Endometrial microvascular endothelial cells (primary cell): Measurements from ENCODE around the gene ADK. TPM values are rescaled to one million over a fixed set of nuclear protein-coding genes. Genes with fewer than 3 reads are reported as not detected.
"Not testable (repeated sequence)": the region's sequence is repeated elsewhere in the genome, so short reads cannot be mapped to it uniquely, and the experiment has no call there.

Experiments
- in situ Hi-C: cut with HindIII; loops from 2 replicates; pipeline ENCODE4 v1.10.0; 2017; ENCODE audit warnings: low sequenced_read_pairs, low pct_unique_long_range_greater_than_20kb; ENCODE audit errors: inconsistent ontology term
- total RNA-seq: library from RNA; depleted of rRNA; stranded (reverse); fragments of >200 nt; gene quantifications from one replicate; pipeline ENCODE4 v1.2.3, GENCODE V29; 2015; ENCODE audit errors: inconsistent ontology term

ADK gene
- total RNA-seq, 1 donor from 2014 or later: 67.6 TPM

DNA sequence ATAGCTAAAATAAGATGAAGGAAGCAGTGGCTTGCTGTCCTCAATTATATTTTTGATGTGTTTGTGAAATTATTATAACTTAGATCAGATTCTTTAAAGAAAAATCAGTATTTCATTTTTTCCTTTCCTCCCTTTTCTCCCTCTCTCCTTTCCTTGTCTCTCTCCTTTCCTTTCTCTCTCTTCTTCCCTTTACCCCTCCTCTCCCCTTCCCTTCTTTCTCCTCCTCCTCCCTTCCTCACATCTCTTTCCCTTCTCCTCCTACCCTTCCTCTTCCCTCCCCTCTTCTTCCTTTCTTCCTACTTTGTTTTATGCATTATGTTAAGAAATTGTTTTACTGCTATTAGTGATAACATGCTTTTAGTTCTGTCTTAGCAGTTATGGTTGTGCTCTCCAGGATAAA, 171.5 kb downstream of the ADK start:
- in situ Hi-C loops: no loop called here

DNA sequence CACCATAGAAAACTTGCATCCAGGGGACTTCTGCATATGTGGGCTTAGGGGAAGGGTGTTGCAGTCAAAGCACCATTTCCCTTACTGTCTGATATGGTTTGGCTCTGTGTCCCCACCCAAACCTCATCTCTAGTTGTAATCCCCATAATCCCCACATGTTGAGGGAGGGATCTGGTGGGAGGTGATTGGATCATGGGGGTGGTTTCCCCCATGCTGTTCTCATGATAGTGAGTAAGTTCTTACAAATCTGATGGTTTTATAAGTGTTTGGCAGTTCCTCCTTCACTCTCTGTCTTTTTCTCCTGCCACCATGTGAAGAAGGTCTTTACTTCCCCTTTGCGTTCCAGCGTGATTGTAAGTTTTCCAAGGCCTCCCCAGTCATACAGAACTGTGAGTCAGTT, 177.4 kb downstream of the ADK start:
- in situ Hi-C loops: no loop called here

DNA sequence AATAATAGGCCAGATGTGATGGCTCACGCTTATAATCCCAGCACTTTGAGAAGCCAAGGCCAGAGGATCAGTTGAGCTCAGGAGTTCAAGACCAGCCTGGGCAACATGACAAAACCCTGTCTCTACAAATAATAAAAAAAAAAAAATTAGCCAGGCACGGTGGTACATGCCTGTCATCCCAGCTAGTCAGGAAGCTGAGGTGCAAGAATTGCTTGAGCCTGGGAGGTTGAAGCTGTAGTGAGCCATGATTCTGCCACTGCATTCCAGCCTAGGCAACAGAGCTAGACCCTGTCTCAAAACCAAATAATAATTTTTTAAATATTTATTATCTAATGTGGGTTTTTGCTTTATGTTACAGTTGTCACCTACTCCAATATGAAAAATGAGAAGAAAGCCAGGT, 178.9 kb downstream of the ADK start:
- in situ Hi-C loops: no loop called here

DNA sequence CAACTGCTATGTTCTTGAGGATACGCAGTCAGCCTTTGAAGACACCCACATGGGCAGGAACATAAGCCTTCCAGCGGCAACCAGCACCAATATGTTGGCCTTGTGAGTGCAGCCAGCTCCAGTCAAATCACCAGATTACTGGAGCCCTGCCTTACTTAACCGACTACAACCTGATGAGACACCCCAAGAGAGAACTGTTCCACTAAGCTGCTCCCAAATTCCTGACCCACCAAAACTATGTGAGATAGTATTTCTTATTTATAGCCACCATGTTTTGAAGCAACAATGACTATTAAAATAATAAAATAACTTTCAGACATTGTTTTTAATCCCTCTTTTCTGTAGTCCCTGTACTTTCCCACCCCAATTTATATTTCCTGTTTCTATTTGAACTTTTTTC, 179.6 kb downstream of the ADK start:
- in situ Hi-C loops: no loop called here

DNA sequence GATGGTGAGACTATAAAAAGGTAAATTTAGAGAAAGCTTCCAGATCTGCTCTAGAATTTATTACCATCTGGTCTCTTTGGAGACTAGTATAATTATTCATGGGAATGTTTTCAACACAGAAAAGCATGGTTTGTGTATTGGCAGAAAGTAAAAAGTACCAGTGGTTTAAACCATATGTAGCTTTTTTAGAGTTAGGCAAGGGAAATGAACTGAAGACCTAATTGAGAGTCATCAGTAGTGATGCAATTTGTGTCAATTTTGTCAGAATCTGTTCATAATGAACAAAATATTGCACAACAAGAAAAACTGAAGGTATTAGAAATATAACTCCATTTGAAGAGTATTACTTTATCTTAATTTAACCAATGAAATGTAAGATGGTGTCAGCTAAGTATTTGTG, 181.4 kb downstream of the ADK start:
- in situ Hi-C loops: no loop called here

DNA sequence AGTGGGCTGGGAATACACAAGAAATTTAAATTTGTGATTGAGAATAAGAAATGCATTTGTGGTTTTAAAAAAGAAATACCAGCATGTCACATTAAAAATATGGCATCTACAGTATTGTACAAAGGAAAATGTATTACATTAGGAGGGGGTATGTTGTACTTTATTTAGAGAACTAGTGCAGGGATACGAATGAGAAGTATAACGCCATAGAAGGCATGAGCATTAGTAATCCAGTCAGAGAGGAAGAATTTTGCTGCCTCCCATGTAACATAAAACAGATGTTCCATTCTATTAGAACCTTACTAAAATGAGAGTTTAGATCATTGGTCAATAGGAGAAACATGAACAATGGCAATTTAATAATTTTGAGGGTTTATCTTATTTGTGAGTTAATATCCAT, 182.2 kb downstream of the ADK start:
- in situ Hi-C loops: no loop called here

DNA sequence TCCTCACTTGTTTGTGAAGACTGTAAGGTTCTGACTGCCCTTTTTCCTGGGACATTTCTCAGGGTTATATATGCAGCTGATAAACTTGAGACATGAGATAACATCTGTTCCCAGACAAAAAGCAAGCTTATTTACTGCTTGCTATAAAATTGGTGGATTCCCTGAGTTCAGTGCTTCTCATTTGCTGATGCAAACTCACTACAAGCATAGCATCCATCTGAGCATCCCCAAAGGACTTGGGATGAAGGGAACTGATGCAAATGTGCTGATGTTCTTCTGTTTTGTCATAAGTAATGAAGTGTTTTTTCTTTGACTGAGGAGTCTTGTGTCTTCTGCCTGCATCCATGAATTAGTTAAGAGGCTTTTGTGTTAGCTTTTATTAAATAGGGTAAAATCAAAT, 183.2 kb downstream of the ADK start:
- in situ Hi-C loops: no loop called here

DNA sequence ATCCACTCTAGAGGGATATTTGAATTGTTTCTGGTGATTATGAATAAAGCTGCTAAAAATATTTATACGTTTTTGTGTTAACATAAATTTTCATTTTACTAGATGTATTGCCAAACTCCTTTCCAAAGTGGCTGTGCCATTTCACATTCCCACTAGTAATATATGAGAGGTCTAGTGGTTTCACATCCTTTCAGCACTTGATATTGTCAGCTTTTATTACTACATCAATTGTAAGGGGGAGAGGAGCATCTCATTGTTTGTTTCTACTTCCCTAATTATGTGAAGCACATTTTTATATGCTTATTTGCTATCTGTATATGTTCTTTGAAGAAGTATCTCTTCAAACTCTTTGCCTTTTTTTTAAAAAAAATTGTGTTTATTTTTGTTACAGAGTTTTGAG, 184.5 kb downstream of the ADK start:
- in situ Hi-C loops: no loop called here

DNA sequence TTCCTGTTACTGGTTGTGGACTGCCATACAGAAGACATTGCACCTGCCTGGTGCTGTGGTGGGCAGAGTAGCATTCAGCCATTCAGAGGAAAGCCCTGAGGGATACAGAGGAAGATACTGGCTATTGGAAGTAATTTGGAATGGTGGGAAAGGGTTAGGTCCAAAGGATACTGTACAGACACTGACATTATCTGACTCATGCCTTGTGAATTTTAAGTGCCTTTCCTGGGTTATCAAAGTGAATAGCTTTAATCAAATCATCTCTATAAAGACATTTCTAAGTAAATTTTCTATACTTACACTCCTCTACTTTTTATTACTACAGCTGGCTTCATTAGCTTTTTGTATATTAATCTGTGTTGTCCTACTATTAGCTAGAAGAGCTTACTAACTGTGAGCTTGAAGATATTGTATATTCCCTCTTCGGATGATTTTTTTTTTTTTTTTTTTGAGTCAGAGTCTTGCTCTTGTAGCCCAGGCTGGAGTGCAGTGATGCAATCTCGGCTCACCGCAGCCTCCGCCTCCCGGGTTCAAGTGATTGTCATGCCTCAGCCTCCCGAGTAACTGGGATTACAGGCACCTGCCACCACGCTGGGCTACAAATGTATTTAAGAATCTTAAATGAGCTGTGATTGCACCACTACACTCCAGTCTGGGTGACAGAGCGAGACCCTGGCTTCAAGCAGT, 186.5 kb downstream of the ADK start:
- in situ Hi-C loops: no loop called here

DNA sequence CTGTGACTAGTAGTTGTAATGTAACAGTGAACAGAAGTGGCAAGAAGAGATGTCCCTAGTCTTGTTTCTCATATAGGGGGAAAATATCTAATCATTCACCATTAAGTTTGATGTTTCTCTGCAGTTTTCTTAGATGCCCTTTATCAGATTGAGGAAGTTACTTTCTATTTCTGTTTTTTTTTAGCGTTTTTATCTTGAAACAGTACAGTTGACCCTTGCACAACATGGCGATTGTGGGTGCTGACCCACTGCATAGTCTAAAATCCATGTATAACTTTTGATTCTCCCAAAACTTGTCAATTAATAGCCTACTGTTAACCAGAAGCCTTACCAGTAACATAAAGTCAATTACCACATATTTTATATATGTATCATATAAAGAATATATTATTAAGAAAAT, 192.0 kb downstream of the ADK start:
- in situ Hi-C loops: no loop called here

DNA sequence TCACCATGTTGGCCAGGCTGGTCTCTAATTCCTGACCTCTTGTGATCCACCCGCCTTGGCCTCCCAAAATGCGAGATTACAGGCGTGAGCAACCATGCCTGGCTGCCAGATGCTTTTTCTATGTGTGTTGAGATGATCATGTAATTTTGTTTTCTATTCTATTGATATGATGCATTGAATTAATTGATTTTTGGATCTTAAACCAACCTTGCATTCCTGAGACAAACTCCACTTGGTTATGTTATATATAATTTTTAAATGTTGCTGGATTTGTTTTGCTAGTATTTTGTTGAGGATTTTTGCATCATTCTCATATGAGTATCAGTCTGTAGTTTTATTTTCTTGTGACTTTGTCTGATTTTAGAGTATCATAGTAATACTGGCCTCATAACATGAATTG, 192.8 kb downstream of the ADK start:
- in situ Hi-C loops: no loop called here

DNA sequence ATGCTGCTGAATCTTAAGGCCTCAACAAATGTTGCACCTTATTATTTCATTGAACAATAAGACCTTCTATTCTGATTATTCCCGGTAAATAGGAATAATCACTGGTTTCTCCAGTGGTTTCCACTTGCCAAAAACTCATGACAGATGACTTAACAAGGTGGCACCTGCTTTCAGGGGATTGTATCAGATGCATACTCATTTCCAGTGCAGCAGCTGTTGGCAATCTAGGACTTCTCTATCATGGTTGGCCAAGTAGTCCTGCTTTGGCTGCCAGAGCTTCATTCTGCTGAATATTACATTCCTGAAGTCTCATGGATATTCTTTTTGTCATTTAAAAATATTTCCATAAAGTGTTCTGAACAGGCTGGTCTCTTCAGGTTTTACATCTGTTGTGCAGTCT, 193.3 kb downstream of the ADK start:
- in situ Hi-C loops: no loop called here

DNA sequence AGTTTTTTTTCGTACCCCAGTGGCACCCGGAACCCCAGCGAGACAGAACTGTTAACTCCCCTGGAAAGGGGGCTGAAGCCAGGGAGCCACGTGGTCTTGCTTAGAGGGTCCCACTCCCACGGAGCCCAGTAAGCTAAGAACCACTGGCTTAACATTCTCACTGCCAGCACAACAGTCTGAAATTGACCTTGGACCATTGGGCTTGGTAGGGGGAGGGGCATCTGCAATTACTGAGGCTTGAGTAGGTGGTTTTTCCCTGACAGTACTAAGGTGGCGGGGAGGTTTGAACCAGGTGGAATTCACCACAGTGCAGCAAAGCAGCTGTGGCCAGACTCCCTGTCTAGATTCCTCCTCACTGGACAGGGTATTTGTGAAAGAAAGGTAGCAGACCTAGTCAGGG, 196.5 kb downstream of the ADK start:
- in situ Hi-C loops: no loop called here

DNA sequence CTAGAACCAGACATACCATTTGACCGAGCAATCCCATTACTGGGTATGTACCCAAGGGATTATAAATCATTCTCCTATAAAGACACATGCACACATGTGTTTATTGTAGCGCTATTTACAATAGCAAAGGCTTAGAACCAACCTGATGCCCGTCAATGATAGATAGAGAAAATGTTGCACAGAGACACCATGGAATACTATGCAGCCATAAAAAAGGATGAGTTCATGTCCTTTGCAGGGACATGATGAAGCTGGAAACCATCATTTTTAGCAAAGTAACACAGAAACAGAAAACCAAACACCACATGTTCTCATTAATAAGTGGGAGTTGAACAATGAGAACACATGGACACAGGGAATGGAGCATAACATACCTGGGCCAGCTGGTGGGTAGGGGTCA, 202.0 kb downstream of the ADK start:
- in situ Hi-C loops: not testable (repeated sequence)

DNA sequence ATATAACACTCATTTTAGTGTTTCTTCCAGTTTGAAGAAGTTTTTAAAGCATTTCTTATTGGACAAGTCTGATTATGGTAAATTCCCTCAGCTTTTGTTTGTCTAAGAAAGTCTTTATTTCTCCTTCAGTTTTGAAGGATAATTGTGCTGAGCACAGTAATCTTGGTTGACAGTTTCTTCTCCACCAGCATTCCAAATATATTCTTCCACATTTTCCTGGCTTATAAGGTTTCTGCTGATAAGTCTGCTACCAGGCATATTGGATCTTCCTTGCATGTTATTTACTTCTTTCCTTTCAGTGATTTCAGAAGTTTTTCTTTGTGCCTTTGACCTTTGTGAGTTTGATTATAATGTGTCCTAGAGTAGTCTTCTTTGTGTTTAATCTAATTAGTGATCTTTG, 210.7 kb downstream of the ADK start:
- in situ Hi-C loops: no loop called here

DNA sequence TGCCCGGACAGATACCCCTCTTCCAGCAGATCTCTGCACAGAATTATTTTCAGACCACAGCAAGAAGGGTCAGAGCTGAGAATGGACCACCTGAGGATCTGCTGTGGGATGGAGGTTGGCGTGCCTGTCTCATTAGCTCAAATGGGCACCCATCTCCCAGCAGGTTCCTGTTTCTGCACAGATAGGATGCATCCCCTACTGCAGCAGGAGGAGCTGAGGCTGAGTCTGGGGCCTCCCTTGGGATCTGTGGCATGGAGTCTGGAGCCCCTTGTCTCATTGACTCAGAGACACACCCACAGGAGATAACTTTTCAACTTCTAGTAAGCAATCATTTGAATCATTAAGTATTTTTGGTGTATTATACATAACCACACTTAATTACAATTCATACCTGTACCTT, 212.7 kb downstream of the ADK start:
- in situ Hi-C loops: no loop called here

DNA sequence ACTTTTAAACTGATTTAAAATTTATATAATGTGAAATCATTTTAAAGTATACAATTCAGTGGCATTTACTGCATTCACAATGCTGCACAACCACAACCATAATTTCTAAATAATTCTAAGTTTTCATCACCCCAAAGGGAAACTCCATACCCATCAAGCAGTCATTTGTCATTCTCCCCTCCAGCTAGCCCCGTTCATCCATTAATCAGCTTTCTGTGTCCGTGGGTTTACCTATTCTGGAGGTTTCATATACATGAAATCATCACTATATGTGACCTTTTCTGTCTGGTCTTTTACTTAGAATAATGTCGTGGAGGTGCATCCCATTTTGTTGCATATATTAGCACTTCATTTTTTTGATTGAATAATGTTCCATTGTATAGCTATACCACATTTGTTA, 214.1 kb downstream of the ADK start:
- in situ Hi-C loops: no loop called here

DNA sequence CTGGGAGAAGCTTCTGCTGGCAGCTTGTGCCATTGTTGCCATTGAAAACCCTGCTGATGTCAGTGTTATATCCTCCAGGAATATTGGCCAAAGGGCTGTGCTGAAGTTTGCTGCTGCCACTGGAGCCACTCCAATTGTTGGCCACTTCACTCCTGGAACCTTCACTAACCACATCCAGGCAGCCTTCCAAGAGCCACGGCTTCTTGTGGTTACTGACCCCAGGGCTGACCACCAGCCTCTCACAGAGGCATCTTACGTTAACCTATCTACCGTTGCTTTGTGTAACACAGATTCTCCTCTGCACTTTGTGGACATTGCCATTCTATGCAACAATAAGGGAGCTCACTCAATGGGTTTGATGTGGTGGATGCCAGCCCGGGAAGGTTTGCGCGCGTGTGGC, 220.7 kb downstream of the ADK start:
- in situ Hi-C loops: no loop called here

DNA sequence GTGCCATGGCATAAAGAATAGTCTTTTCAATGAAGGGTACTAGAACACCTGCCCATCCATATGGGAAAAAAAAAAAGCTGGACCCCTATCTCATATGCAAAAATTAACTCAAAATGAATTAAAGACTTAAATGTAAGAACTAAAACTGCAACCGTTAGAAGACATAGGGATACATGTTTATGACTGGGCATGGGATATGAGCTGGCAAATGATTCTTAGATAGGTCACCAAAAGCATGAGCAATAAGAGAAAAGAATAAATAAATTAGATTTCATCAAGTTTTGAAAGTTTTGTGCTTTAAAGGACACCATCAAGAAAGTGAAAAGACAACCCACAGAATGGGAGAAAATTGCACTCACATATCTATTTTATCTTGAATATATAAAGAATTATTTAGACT, 222.0 kb downstream of the ADK start:
- in situ Hi-C loops: no loop called here

DNA sequence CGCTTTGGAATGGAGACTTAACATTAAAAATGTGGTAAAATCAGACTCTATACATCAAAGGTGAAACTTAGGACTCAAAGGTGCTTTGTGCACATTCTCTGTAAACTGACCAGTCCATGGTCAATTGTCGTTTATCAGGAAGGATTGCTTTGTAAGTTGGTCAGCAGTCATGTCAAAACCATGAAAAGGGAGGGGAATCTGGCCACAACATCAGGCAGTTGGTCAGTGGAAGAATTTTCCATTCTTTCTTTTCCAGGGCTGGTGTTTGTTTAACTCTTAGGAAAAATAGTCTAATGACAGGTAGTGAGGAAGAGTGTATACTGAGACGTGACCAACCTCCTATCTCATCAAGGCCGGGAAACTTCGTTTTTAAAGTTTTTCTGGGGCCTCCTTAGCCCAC, 226.5 kb downstream of the ADK start:
- in situ Hi-C loops: no loop called here

DNA sequence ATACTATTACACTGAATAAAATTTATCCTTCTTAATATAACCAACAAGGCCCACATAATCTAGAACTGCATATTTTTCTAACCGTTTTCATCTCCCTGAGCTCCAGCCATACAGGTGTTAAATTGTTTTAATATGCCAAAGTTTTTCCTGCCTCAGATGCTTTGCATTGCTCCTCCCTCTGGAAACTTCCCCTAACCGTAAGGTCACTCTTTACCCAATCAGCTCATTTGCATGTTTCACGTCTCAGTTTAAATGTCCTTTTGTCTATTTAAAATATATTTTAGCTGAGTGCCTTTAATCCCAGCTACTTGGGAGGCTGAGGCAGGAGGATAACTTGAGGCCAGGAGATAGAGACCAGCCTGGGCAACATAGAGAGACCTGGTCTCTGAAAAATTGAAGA, 228.5 kb downstream of the ADK start:
- in situ Hi-C loops: no loop called here
